Activated CD4-positive, CD25-positive, alpha-beta regulatory T cell treated with anti-CD3 and anti-CD28 coated beads, Interleukin-2, amount 50 U/mL, for 72 hours (primary cell): ENCODE results near the gene BMP8A.
"Not testable (repeated sequence)": the region's sequence is repeated elsewhere in the genome, so short reads cannot be mapped to it uniquely, and the experiment has no call there.

Experiments used
- DNase-seq: peaks from one replicate; pipeline ENCODE4 v3.0.0; 2021

BMP8A gene

GRCh38 chr1:39484564-39484963, 6.9 kb upstream of the BMP8A start:
- no peak for DNase-seq

GRCh38 chr1:39485046-39485803, 6.2 kb upstream of the BMP8A start:
- no peak for DNase-seq

GRCh38 chr1:39488012-39488545, 3.4 kb upstream of the BMP8A start:
- no peak for DNase-seq

DNA sequence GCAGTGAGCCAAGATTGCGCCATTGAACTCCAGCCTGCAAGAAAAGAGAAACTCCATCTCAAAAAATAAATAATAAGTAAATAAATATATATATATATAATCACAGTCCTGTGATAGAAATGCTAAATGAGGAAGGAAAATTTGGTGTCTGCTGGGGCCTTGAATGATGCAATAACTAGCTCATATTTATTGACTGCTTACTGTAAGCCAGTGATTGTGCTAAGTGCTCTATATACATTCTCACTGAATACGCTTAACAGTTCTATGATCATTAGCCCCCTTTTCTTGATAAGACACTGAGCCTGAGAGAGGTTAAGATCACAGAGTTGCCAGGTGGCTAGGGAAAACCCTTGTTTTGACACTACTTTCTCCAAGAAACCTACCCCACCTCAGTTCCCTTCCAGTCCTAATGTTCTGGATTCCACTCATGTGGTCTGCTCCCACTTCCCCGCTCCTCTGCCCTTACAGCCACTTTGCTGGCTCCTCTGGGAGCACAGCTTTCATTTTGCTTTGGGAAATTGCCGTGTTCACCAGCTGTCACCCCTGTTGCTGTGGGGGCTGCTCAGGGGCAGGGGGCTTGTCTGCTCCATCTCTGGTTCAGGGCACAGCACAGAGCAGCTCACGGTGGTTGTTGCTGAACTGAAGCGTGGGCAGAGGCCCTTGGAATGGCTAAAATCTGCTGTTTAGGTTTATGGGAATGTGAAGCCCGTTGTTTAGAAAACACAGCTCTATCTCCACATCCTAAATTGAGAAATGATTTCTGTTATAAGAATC, 2.5 kb upstream of the BMP8A start:
- no peak for DNase-seq

DNA sequence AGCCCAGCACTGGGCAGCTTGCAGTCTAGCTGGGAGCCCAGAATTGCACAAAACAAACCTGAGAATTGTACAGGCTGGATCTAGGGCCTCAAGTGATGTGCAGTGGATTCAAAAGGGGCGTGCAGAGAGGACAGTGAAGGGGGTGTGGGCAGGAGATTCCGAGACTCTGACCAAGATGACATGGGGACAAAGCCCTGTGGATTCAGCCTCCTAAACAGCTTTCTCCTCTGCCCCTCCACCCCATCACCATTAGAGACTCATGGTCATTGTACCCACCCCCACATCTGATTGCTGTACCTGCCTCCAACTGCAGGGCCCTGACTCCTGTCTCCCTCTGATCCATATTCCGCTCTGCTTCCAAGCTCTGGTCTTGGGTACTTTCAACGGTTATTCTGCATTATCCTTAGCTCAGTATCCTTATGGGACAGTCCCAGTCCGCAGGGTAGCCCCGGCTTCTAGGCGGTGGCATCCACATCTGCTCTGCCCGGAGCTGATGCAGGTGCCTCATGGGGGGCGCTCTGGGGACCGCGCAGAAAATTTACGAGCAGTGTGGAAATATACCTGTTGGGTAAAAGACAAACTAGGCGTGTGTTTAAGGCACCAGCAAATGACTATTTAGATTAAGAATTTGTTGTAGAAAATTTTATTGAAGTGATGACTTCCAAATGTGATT, 1.7 kb upstream of the BMP8A start:
- no peak for DNase-seq

DNA sequence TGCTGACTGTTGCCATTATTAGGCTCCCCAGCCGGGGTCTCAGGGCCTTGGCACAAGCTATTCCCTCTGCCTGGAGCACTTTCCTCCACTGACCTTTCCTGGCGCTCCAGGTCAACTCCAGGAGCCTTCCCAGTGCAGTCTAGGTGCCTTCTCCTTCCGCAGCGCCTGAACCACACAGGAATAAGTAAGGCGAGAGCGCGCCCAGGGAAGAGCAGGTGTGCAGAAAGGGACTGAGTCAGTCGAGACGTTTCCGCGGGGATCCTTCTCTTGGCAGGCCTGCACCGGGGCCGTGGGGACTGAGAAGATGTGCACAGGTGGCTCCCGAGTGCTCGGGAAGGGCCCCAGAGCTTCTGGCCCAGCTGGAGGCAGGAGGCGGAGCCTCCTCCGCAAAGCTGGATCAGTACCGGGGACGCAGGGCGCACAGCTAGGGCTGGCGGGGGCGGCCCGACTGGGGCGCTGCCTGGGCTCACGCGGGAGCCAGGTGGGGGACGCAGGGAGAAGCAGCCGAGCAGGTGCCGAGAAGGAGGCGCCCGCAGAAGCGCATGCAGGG, 765 bp upstream of the BMP8A start:
- no peak for DNase-seq

GRCh38 chr1:39492118-39493042, 944 bp downstream of the BMP8A start:
- not testable (repeated sequence) for DNase-seq

DNA sequence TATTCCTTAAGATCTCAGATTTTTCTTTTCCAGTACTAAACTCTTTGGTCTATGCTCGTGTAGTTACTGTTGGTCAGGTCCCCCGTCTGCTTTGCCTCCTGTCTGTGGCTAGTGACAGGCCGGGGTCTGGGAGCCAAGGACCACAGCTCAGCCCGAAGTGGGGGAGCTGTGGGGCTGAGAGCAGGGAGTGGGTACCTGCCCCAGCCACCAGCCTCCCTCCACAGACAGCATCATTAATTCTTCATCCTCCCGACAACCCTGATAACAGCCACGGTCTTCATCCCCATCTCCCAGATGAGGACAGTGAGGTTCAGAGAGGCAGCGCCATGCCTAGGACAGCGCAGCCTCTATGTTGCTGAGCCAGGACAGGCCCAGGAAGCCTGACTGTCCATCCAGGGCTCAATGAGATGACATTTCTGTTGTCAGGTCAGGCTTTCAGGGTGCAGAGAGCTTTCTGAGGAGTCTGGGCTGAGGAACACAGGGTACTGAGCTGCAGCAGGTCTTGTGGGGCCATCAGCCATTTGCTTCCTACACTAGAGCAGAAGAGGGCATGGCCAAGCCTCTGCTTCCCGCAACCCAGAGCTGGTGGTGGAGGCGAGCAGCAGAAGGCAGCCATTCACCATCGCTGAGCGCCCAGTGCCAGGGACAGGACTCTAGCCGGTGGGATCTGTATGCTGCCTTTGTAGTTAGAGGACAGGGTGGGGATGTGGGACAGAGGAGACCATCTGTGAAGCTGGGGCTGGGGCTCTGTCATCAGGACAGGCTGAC, 1.8 kb downstream of the BMP8A start:
- DNase-seq, result not testable (repeated sequence)

GRCh38 chr1:39494671-39495410, 3.4 kb downstream of the BMP8A start:
- DNase-seq, result no peak

DNA sequence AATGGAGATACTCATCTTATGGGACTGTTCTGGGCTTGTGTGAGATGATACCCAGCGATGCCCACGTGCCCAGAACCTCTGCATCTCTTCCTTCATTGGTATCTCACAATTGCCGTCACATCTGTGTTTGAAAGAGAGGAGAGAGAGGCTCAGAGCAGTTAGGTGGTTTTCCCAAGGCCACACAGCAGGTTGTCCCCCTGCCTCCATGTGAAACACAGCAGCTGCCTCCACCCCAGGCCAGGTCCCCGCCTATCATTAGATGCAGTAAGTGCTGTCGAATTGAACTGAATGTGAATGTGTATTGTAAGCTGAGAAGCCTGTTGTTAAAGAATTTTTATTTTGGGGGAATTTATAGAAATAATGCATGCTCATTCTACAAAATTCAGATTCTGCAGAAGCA, 5.1 kb downstream of the BMP8A start:
- not testable (repeated sequence) for DNase-seq

DNA sequence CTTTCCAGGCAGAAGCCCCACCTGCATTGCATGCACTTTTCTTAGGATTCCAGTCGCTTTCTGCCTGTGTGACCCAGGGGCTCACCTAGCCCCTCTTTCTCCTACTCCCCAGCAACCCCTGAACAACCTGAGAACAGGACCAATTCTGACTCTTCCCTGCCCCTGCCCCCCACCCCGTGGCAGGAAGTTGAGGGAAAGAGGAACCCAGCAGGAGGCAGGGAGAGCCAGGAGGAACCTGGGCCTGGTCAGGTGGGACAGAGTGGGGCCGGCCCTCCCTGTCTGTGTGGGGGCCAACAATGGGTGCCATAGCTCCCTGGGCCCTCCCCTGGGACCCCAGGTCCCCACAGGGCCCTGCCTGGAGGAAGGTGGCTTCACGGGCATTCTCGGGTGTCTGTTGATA, 6.1 kb downstream of the BMP8A start:
- DNase-seq, result no peak

DNA sequence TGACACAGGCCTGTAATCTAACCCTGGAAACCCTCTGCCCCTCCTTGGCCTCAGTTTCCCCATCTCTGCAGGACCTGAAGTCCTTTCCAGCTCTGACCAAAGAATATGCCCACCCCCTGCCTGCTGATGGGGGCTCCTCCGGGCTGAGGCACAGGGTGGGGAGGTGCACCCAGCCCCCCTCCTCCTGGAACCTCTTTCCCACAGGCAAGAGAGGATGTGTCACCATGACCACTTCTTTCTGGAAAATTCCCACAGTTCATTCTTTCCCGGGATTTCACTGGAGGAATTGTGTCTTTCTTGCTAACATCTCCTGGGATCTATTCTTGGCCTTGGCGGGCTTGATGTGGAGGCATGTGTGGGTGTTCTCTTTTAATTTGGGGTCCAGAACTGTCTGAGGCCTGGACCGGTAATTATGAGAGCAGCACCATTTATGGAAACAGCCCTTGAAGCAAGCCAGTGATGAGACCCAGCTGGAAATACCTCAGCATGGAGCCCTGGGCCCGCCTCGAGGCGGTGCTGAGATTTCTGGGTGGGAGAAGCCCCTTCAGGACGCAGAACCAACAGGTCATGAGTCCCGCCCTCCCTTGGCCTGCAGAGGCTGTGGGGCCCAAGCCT, 6.8 kb downstream of the BMP8A start:
- not testable (repeated sequence) for DNase-seq

DNA sequence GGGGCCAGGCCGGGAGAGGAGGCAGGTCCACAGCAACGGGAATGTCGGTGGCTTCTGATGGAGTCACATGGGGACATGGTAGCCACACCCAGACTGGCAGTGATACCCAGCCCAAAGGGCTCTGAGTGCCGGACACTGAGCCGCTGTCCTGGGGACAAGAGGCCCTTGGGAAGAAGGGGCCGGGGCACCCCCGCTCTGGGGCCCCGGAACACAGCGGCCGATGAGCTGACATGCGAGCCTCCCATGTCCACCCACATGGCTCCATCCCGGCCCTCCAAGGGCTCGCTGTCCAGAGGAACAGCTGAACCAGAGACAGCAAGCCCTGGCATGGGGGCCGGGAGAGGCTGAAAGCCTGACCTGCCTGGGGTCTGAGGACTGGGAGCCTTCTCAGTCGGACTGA, 7.4 kb downstream of the BMP8A start:
- DNase-seq, result not testable (repeated sequence)

- no peak for DNase-seq
Measured at GRCh38 chr1:39499668-39500067, 8.2 kb downstream of the BMP8A start.

DNA sequence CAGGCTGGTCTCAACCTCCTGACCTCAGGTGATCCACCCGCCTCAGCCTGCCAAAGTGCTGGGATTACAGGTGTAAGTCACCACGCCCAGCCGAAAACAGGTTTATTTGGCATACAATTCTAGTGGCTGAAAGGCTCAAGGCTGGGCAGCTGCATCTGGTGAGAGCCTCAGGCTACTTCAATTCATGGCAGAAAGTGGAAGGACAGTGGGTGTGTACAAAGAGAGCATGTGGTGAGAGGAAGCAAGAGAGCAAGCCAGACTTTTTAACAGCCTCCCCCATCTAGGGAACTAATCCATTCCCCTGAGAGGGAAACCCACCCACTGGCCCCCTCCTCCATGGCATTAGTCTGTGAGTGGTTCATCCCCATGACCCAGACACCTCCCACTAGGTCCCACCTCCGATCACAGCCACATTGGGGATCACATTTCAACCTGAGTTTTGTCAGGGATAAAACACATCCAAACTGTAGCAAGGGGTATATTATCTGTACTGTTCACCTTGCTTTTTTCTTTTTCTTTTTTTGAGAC, 9.5 kb downstream of the BMP8A start:
- no peak for DNase-seq

- DNase-seq, result no peak
Measured at GRCh38 chr1:39501666-39502065, 10.2 kb downstream of the BMP8A start.

GRCh38 chr1:39504436-39504835, 13.0 kb downstream of the BMP8A start:
- DNase-seq, result not testable (repeated sequence)

DNA sequence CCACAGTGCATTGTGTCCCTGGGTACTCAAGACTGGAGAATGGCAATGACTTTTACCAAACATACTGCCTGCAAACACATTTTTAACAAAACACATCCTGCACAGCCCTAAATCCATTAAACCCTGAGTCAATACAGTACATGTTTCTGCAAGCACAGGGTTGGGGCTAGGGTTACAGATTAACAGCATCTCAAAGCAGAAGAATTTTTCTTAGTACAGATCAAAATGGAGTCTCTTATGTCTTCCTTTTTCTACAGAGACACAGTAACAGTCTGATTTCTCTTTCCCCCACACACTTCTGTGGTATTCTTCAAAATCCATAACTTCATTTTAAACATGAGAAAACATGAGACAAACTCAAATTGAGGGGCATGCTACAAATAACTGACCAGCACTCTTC, 13.9 kb downstream of the BMP8A start:
- DNase-seq, result no peak

DNA sequence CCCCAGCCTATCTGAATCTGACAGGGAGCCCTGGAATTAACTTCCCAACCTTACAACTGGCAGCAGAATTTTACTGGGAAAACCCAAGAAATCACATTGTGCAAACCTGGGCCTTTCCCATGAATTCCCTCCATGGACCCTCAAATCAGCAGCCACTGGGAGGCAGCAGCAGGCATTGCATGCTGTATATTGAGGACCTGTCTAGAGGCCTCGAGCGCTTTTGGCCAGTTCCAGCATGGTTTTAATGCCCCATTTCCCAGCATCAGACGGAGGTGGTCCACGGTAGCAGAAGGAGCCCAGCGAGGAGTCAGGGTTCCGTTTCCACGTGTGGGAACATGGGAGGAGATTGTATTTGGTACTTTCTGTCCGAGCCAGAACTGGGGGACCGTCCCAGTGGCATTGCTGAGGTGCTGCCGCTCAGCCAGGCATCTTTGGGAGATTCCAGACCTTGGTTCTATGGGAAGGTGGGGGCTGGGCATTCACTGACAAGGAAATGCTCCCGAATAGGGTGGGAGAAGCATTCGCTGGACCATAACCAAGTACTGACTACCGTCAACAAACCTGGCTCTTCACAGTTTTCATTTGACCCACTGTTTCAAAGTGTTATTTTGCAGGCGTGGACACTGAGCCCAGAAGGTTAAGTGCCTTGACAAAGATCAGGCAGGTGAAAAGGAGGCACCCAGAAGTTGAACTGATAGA, 15.9 kb downstream of the BMP8A start:
- DNase-seq, result no peak
